ENCODE measurements around the gene SLC17A4.
"Not testable (repeated sequence)": the region's sequence is repeated elsewhere in the genome, so short reads cannot be mapped to it uniquely, and the experiment has no call there.

SLC17A4 gene

GRCh38 chr6:25731721-25732120, 22.8 kb upstream of the SLC17A4 start:
- TF ChIP-seq TAF1 (IDR thresholded peaks at IDR 0.05; ENCODE audit: borderline replicate concordance, low read depth, low read length) (no peak), POLR2A (IDR thresholded peaks at IDR 0.05; ENCODE audit: low read depth, low read length) (no peak), POLR2AphosphoS5 (IDR thresholded peaks at IDR 0.05; ENCODE audit: low read depth, low read length) (no peak)
- FAIRE-seq (no peak), DNase-seq (ENCODE audit: insufficient read length) (no peak)

GRCh38 chr6:25732468-25733198, 21.9 kb upstream of the SLC17A4 start:
- no peak for FAIRE-seq
- TF ChIP-seq TAF1 (IDR thresholded peaks at IDR 0.05; ENCODE audit: borderline replicate concordance, low read depth, low read length) (no peak), POLR2A (IDR thresholded peaks at IDR 0.05; ENCODE audit: low read depth, low read length) (no peak), POLR2AphosphoS5 (IDR thresholded peaks at IDR 0.05; ENCODE audit: low read depth, low read length) (no peak)
- DNase-seq (ENCODE audit: insufficient read length), result no peak

GRCh38 chr6:25735261-25735660, 19.3 kb upstream of the SLC17A4 start:
- FAIRE-seq (no peak), DNase-seq (ENCODE audit: insufficient read length) (no peak)
- TF ChIP-seq POLR2AphosphoS5 (IDR thresholded peaks at IDR 0.05; ENCODE audit: low read depth, low read length), result no peak
- TF ChIP-seq TAF1 (IDR thresholded peaks at IDR 0.05; ENCODE audit: borderline replicate concordance, low read depth, low read length), result no peak
- TF ChIP-seq POLR2A (IDR thresholded peaks at IDR 0.05; ENCODE audit: low read depth, low read length), result no peak

- FAIRE-seq, result no peak
- no peak for DNase-seq (ENCODE audit: insufficient read length)
Measured at GRCh38 chr6:25743868-25744267, 10.7 kb upstream of the SLC17A4 start.

GRCh38 chr6:25745836-25746235, 8.7 kb upstream of the SLC17A4 start:
- FAIRE-seq, result no peak

More at GRCh38 chr6:25743868-25744267, 10.7 kb upstream of the SLC17A4 start:
- TF ChIP-seq POLR2A (IDR thresholded peaks at IDR 0.05; ENCODE audit: low read depth, low read length) (no peak), TAF1 (IDR thresholded peaks at IDR 0.05; ENCODE audit: borderline replicate concordance, low read depth, low read length) (no peak), POLR2AphosphoS5 (IDR thresholded peaks at IDR 0.05; ENCODE audit: low read depth, low read length) (no peak)

GRCh38 chr6:25746968-25747367, 7.6 kb upstream of the SLC17A4 start:
- FAIRE-seq (no peak), DNase-seq (ENCODE audit: insufficient read length) (no peak)

More at GRCh38 chr6:25745836-25746235, 8.7 kb upstream of the SLC17A4 start:
- TF ChIP-seq POLR2AphosphoS5 (IDR thresholded peaks at IDR 0.05; ENCODE audit: low read depth, low read length) (no peak), TAF1 (IDR thresholded peaks at IDR 0.05; ENCODE audit: borderline replicate concordance, low read depth, low read length) (no peak), POLR2A (IDR thresholded peaks at IDR 0.05; ENCODE audit: low read depth, low read length) (no peak)
- DNase-seq (ENCODE audit: insufficient read length), result no peak

GRCh38 chr6:25747477-25747876, 7.1 kb upstream of the SLC17A4 start:
- no peak for DNase-seq (ENCODE audit: insufficient read length)

More at GRCh38 chr6:25746968-25747367, 7.6 kb upstream of the SLC17A4 start:
- TF ChIP-seq TAF1 (IDR thresholded peaks at IDR 0.05; ENCODE audit: borderline replicate concordance, low read depth, low read length) (no peak), POLR2AphosphoS5 (IDR thresholded peaks at IDR 0.05; ENCODE audit: low read depth, low read length) (no peak), POLR2A (IDR thresholded peaks at IDR 0.05; ENCODE audit: low read depth, low read length) (no peak)

GRCh38 chr6:25748049-25748448, 6.5 kb upstream of the SLC17A4 start:
- DNase-seq (ENCODE audit: insufficient read length) (no peak), FAIRE-seq (no peak)
- no peak for TF ChIP-seq TAF1 (IDR thresholded peaks at IDR 0.05; ENCODE audit: borderline replicate concordance, low read depth, low read length)
- TF ChIP-seq POLR2AphosphoS5 (IDR thresholded peaks at IDR 0.05; ENCODE audit: low read depth, low read length), result no peak
- no peak for TF ChIP-seq POLR2A (IDR thresholded peaks at IDR 0.05; ENCODE audit: low read depth, low read length)

More at GRCh38 chr6:25747477-25747876, 7.1 kb upstream of the SLC17A4 start:
- TF ChIP-seq POLR2AphosphoS5 (IDR thresholded peaks at IDR 0.05; ENCODE audit: low read depth, low read length) (no peak), POLR2A (IDR thresholded peaks at IDR 0.05; ENCODE audit: low read depth, low read length) (no peak), TAF1 (IDR thresholded peaks at IDR 0.05; ENCODE audit: borderline replicate concordance, low read depth, low read length) (no peak)
- no peak for FAIRE-seq

GRCh38 chr6:25748601-25749517, 5.7 kb upstream of the SLC17A4 start:
- not testable (repeated sequence) for FAIRE-seq; DNase-seq (ENCODE audit: insufficient read length)

- DNase-seq (ENCODE audit: insufficient read length) (no peak), FAIRE-seq (no peak)
- TF ChIP-seq POLR2A (IDR thresholded peaks at IDR 0.05; ENCODE audit: low read depth, low read length) (no peak), POLR2AphosphoS5 (IDR thresholded peaks at IDR 0.05; ENCODE audit: low read depth, low read length) (no peak), TAF1 (IDR thresholded peaks at IDR 0.05; ENCODE audit: borderline replicate concordance, low read depth, low read length) (no peak)
Measured at GRCh38 chr6:25749837-25750236, 4.7 kb upstream of the SLC17A4 start.

GRCh38 chr6:25750906-25751305, 3.6 kb upstream of the SLC17A4 start:
- FAIRE-seq, result no peak
- no peak for DNase-seq (ENCODE audit: insufficient read length)
- TF ChIP-seq POLR2A (IDR thresholded peaks at IDR 0.05; ENCODE audit: low read depth, low read length) (no peak), TAF1 (IDR thresholded peaks at IDR 0.05; ENCODE audit: borderline replicate concordance, low read depth, low read length) (no peak), POLR2AphosphoS5 (IDR thresholded peaks at IDR 0.05; ENCODE audit: low read depth, low read length) (no peak)
